Subcutaneous adipose tissue (tissue), 4 donors: ENCODE data around the gene METTL24. TPM values are rescaled to one million over a fixed set of nuclear protein-coding genes. Genes with fewer than 3 reads are reported as not detected.

Source experiments
- total RNA-seq, 4 donors: library from RNA; depleted of rRNA; stranded (reverse); fragments of >200 nt; gene quantifications; one replicate each; pipeline ENCODE4 v1.1.0, GENCODE V29; 2016
- TF ChIP-seq, protein P1 (sequence below): fragments of 450-650 bp; IDR thresholded peaks from one replicate; pipeline ENCODE4 v1.5.1; 2016; ENCODE audit warnings: low read depth, mild to moderate bottlenecking, control low read depth, antibody characterized with exemption, moderate library complexity

METTL24 gene
- total RNA-seq, 4 donors from 2014 or later, result 0.68 to 0.88 TPM; not detected in 2

DNA sequence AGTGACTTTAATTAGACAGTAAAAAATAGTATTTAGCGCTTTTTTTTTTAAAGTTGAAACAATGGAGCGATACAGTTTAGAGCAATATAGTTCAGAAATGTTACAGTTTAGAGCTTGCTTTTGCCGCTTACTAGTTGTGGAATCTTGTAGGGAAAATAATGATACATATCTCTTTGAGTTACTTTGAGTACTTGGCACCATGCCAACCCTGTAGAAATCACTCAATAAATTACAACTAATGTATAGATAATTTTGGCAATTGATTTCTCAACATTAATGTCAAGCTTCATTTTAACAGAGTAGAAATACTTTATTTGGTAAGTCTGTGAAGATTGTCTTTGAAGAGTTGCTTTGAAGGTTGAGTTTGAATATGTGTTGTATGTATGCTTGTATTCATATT is 150.5 kb downstream of the METTL24 start:
- TF ChIP-seq, protein P1, sequence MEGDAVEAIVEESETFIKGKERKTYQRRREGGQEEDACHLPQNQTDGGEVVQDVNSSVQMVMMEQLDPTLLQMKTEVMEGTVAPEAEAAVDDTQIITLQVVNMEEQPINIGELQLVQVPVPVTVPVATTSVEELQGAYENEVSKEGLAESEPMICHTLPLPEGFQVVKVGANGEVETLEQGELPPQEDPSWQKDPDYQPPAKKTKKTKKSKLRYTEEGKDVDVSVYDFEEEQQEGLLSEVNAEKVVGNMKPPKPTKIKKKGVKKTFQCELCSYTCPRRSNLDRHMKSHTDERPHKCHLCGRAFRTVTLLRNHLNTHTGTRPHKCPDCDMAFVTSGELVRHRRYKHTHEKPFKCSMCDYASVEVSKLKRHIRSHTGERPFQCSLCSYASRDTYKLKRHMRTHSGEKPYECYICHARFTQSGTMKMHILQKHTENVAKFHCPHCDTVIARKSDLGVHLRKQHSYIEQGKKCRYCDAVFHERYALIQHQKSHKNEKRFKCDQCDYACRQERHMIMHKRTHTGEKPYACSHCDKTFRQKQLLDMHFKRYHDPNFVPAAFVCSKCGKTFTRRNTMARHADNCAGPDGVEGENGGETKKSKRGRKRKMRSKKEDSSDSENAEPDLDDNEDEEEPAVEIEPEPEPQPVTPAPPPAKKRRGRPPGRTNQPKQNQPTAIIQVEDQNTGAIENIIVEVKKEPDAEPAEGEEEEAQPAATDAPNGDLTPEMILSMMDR, result no peak

GRCh38 chr6:110201151-110201884 is 156.8 kb downstream of the METTL24 start:
- TF ChIP-seq, protein P1, result no peak

DNA sequence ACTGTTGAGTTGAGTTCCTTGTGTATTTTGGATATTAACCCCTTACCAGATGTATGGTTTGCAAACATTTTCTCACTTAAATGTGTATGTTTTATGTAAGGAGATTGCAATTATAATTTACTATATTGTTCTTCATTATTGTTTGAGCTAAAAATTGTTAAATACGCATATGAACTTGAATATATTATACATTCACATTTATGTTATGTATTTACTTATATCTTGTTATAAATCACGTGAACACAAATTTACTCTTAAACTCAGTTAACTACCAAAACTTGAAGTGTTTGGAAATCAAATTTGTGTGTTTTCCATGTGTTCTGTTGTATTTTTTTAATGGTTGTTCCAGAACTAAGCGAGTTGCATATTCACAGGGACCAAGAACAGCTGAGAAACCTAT is 159.6 kb downstream of the METTL24 start:
- TF ChIP-seq, protein P1, result no peak

- TF ChIP-seq, protein P1, result no peak
Observed at GRCh38 chr6:110196874-110197273, 161.3 kb downstream of the METTL24 start.

- TF ChIP-seq, protein P1, result no peak
Observed at GRCh38 chr6:110195639-110196038, 162.5 kb downstream of the METTL24 start.

Other genes with a start within 250 kb of the METTL24 start
- 10 to 100 TPM in 3 of 4 donors, 1 to 10 TPM in 1; 6.8 to 14.4 (median 11.4) TPM for gene WASF1, start 178.7 kb downstream of the METTL24 start, total RNA-seq
- gene CDC40, start 177.9 kb downstream of the METTL24 start, total RNA-seq, result 10 to 100 TPM; 19.2 to 24.6 (median 22.2) TPM
- gene DDO, start 57.2 kb upstream of the METTL24 start, total RNA-seq, result 1 to 10 TPM; 1.3 to 5.6 (median 2.2) TPM
- gene SLC22A16, start 118.3 kb upstream of the METTL24 start, total RNA-seq, result 1 to 10 TPM in 3 of 4 donors, not detected in 1; 2.2 to 9.3 (median 4.2) TPM